HG03025 (cell line): ENCODE measurements around the gene POLR3A.

Experiments
- ATAC-seq: cut with Tn5 transposase; IDR thresholded peaks from one replicate; pipeline ENCODE4 v1.9.1; 2021; ENCODE audit warnings: mild to moderate bottlenecking, moderate library complexity; ENCODE audit not compliant: unreplicated experiment, low FRiP score

POLR3A gene

DNA sequence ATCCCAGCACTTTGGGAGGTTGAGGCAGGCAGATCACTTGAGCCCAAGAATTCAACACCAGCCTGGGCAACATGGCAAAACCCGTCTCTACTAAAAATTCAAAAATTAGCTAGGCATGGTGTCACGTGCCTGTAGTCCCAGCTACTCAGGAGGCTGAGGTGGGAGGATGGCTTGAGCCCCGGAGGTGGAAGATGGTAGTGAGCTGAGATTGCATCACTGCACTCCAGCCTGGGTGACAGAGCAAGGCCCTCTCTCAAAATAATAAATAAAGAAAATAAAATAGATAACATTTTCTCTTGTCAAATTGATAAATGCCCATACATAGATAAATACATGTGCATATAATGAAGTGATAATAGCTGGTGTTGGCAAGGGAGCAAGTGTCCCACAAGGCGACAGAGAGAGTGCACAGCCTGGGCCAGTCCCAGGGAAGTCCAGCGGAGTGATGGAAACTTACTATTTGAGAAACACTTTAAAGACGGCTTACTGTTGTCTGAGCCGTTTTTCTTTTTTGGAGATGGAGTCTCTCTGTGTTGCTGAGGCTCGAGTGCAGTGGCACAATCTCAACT lies 69.3 kb downstream of the POLR3A start:
- ATAC-seq, result no peak

DNA sequence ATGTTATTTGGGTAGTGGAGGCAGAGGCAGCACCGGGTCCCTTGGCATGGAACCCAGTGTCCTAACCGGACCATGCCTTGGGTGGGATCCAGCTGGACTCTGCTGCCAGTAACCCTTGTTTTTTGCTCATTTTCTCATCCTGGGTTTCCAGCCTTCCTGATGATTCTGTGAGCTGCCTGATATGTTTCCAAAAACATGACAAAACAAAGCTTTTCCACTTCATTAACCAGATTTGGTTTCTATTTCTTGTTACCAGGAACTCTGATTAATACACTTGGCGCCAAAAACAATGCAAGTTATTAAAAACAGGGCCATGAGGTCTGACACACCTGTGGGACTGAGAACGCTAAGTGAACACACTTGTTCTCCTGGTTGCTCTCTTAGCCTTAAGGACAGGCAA lies 69.9 kb downstream of the POLR3A start:
- no peak for ATAC-seq

DNA sequence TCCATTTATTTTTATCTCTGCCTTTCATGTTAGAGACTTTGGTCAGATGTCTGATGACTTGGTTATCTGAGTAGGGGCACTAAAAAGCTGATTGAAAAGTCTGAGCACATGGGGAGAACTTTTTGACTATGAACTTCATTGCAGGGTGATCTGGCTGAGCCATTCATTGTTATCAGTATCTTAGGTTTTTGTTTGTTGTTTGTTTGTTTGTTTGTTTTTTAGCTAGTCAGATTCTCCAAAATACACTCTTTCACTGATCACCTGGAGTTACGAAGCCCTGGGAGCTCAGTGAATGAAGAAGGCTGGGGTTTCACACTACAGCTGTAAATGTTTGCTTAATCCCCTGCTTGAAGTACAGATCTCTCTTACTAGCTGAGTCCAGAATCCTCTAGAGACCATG lies 74.2 kb downstream of the POLR3A start:
- ATAC-seq, result no peak

DNA sequence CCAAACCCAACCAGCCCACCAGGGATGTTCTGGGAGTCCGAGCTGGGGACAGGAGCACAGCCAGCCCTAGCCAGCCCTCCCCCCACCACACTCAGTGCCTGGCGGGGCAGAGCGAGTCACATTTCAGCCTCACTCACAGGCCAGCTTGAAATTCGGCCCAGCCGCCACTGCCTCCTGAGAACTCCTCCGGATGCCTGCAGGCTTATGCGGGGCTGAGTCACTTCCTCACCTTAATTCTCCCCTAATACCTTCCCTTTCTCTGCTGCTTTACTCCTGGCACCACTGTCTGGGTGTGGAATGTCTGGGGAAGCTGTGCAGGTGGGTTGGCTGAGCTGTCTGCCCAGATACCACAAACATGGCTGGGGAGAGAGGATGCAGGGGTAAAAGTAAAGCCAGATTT lies 80.1 kb downstream of the POLR3A start:
- no peak for ATAC-seq

DNA sequence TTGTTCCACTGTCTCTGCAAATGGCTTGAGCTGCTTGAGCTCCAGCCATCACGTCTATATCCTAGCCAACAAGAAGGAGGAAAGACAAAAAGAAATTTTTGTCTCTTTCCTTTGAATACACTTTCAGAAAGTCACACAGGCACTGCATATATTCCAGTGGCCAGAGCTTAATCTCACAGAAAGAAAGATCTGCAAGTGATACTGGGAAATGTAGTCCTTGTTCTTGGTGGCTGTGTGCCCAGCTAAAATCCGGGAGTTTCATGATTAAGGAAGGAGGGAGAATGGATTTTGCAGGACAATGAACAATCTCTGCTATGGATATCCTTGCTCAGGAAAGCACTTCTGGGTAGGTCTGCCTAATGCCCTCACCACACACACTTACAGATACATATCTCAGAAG lies 83.2 kb downstream of the POLR3A start:
- ATAC-seq, result no peak

DNA sequence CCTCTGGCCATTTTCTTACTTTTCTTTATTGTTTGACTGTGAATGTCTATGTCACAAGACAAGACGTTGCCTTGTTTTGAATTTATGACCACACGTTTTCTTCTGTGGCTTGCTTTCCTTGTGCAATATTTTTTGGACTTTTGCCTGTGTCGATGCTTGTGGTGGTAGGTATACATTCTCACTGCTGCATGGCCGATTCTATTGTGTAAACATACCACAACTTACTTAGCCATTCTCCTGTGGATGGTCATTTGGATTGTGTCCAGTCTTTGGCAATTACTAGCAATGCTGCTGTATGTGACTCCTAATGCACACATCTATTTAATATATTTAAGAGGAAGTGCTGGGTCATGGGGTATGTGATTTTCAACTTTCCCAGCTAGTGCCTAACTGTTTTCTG lies 84.8 kb downstream of the POLR3A start:
- no peak for ATAC-seq

DNA sequence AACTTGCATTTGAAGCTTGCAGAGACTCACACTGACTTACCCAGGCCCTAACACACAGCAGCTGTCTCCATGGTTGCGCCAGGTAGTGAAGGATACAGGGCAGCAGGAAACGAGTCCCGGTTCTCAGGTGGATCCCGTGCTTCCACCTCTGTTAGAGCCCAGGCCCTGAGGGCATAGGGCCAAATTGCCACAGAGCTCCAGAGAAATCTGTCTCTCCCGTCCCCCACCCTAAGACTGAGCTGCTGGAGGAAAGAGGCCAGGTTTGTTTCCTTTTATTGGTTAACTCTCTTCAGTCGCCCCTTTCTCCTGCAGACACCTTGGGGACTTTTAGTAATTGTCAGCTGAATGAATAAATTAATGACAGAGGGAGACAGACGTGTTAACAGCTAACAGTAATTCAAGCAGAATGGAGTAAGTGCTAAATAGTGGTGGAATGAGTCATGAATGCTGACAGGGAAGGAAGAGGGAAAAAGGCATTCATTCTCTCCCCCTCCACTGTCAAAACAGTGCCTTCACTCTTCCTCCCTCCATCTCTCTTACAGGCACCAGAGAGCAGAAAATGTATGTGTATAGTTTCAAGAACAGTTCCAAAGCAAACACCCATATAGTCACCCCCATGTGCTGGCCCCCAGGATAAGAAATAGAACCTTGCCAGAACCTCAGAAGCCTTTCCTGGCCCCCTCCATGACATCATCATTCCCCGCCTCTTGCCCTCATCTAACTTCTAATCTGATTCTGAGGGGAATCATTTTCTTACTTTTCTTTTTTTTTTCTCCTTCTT lies 86.0 kb downstream of the POLR3A start:
- ATAC-seq, result no peak

DNA sequence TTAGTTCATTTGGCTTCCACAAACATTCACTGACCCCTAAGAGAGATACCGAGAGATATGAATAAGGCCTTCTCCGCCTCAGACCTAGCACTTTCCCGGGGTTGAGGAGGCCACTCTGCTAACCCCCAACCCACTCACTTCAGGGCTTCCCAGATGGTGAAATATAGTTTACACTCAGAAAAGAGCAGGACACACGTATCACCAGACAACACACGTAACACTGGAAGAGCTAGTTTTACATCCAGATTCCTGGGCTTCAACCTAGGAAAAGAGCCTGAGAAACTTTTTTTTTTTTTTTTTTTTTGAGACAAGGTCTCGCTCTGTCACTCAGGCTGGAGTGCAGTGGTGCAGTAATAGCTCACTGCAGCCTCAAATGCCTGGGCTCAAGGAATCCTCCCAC lies 87.5 kb downstream of the POLR3A start:
- no peak for ATAC-seq

DNA sequence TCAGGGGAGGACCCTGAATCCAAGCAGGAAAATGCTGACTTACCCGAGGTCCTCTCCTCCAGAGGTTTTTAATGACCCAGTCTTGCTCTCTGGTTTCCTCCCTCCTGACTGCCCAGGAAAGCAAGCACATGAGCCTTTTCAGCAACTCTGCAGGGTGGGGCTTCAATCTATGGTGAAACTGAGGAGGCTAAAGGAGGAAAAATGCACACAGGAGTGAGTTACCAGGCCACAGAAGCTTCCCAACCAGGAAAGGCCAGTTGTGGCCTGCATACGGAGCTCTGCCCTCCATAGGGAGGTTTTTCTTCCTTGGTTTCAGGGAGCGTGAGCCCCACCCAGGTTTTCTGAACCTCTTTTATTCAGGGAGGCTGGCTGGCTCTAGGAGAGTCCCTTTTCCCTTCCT lies 88.7 kb downstream of the POLR3A start:
- no peak for ATAC-seq

DNA sequence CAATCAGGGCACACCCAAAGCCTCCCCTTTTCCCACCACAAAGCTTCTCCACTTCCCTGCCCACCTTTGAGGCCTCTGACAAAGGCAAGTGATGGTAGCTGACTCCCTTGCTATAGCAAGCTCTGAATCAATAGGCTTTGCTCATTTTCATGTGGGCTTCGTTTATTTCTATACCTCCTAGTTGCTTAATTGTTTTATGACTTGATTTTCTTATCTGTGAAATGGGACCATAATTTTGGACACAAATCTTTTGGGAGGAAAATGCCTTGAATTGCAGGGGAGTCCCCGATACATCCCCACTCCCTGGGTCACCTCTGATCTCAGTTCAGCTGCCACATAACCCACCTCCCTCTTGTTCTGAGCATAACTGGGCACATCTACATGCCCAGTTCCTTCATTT lies 89.1 kb downstream of the POLR3A start:
- no peak for ATAC-seq

DNA sequence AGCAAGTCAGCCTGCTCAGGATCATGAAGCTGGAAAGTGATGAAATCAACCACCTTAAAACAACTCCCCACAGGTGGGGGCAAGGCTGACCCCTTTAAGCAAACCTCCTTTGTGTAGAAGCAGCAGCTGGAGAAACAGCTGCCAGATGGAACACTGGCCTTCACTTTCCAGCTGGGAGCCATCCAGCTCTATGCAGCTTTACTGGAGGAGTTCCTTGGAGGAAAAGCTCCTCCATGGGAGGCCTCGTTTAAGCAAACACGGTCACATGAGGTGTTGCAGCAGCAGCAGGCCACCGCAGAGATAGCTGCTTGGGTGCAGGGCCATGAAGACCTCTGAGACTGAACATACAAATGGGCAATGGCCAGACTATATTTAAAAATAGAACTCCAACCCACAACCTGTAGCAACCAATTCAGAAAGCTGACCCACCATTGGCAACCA lies 89.7 kb downstream of the POLR3A start:
- ATAC-seq, result no peak

DNA sequence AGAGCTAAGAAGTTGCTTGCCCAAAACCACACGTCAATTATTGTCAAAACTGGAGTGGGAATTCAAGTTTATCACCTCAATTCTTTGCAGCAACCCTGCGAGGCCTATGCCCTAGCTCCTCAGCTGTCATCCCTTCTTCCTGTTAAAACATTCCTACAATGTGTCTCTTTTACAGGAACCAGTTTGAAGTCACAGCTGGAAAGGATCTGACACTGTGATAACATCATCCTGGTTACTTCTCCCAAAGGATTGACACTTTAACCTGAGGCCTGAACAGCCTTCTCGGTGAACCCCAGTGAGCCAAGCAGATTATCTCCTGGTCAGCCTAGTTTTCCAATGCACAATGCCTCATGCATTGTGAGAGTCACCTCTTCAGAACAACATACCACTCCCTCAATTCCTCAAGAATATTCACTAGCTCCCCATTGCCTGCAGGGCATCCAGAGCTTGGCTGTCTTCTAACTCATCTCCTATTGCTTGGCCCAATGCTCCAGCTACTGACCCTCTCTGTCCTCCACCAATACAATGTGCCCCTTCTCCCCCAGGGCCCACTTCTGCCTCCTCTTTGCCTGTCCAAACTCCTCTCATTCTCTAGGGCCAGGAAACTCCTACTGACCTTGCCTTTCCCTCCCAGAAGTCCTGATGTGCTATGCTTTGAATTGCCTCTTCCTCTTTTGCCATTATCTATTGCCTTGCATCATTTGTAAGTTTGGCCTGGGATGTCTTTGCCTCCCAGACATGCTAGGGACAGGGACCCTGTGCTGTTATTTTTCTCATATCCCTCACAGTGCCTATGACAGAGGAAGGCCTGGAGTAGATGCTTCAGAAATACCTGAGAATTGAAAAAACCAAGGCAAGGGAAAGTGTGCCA lies 92.4 kb downstream of the POLR3A start:
- no peak for ATAC-seq

DNA sequence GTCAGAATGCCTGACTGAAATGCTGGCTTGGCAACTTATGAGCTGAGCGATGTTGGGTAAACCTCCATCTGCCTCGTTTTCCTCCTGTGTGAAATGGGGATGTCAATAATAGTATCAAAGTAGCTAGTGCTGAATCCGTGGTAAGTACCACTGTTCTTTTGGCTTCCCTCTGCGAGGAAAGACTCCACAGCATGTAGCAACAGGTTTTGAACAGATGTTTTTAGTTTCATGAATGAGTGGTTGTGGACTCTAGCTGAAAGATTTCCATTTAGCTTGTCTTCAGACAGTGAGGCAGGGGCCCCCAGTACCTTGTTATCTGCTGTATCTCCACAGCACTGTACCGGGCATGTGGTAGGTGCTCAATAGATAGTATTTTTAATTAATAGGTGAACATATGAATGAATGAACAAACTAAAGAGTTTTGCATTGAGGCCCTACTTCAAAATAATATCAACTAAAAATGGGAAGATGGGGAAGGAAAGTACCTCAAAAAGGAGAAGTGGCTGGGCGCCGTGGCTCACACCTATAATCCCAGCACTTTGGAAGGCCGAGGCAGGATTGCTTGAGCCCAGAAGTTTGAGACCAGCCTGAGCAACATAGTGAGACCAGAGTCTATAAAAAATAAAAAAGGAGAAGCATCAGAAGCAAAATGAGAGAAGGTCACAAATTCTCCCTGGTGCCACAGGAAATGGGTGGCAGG lies 97.1 kb downstream of the POLR3A start:
- no peak for ATAC-seq

DNA sequence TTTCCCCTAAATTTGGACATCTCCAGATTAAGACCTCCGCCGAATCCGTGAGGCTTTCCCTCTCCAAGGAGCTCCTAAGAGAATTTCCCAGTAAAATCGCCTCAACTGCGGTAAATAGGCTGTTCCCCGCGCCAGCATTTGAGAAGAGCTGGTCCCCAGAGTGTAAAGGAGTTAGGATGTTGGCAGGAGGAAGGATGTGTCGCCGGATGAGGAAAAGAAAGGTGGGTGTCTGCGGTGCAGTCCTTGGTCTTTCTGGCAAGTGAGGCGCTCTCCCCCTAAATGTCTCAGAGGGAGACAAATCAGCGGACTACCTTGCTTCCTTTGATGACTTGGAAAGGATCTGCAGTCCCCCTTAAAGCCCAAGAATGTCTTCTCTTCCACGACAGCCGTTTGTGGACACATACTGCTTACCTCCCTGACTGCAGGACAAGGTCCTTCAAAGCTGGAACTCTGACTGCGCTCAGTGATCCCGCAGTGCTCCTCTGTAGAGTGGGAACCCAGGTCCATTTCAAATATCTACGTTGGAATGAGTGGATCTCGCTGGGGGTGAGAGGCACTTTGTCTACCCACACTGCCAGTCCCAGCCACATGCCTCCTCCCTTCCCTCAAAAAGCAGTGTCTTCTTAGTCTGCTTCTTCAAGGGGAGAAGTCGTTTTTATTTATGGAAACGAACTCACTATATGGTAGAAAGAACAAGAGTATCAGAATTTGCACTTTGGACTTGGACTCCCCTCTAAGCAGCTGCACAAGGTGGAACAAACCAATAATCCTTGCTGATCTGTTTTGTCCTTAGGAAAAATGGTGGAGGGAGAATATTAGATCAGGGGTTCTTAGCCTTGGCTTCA lies 101.7 kb downstream of the POLR3A start:
- ATAC-seq, result no peak

DNA sequence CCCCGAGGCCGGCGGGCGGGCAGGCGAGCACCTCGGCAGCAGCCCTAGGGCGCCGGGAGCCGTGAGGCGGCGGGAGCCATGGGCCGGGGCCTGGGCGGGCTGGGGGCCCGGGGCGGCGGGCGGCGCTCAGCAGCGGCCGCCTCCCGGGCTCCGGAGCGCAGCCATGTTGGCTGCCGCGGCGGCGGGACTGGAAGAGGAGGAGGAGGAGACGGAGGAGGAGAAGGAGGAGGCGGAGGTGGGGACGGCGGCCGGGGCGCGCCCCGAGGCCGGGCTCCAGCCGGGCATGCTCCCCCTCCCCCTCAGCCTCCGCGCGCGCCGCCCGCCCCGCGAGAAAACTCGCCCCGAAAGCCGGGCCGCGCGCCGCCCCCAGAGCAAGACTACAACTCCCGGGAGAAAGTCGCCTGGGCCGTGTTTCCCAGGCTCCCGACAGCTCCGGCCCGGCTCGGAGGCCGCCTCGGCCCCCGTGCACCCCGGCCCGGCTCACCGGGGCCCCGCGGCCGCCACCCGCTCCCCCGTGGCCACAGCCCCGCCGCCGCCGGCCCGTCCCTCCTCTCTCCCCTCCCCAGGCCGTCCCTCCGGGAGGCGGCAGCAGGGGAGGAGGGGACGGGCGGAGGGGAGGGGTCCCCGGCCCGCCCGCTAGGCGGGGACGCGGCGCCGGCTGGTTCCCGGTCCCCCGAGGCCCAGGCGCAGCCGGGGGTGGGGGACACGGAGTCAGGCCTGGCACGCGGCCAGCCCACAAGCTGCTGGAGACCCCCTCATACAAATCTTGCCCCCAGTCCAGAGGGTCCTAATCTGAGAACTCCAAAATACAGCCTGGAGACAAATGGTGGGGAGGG lies 102.5 kb downstream of the POLR3A start, which contains the start of gene DLG5:
DLG5 (minus strand) TSS at position 190 of the 836 bp plus-strand sequence. CDS start 235 bp downstream, outside the sequence.
- no peak for ATAC-seq

DNA sequence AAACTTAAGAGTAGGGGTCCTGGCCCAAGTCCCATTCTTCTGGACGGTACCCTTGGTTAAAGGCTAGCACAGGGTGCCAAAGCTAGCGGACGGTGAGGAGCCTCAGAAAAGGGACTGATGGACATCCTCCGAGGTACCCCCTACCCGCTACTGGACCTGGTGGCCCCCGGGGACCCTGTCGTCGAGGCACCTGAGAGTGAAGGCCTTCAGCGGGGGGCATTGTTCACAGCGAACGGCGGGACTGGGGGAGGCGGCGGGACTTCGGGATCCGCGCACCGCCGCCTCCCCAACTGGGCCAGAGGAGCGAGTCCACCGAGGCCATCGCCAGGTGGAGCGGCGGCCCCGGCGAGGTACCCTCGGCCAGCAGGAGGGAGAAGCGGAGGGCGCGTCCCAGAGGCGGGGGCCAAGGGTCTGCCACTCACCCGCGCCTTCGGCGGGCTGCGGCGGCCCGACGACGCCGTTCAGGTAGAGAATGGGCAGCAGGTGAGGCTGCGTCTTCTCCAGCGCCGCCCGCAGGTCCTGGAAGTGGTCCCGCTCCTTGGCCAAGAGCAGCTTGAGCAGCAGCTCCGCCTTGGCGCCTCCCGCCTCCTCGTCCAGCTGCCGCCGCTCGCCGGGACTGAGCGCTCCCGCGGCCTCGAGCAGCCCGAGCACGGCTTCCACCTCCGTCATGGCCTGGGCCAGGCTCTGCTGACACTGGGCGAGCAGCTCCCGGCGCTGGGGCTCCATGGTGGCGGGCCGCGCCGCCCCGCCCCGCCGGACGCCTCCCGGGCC lies 103.3 kb downstream of the POLR3A start:
- no peak for ATAC-seq

DNA sequence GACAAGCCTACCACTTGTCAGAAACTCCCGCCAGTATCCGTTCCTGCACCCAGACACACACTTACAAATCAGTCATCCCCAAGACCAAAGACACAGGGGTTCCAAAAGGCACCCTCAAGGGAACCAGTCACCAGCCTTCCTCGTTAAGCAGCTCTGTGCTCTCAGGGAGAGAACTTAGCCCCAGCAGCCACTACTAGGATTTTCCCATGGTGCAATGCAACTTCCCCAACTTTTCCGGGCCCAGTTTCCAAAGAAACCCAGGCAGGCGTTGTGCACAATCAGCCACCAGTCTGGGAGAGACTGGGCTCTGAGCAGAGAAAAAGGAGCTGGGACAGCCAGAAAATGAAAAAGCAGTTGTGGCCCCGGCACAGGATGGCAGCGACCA lies 103.9 kb downstream of the POLR3A start:
- no peak for ATAC-seq

DNA sequence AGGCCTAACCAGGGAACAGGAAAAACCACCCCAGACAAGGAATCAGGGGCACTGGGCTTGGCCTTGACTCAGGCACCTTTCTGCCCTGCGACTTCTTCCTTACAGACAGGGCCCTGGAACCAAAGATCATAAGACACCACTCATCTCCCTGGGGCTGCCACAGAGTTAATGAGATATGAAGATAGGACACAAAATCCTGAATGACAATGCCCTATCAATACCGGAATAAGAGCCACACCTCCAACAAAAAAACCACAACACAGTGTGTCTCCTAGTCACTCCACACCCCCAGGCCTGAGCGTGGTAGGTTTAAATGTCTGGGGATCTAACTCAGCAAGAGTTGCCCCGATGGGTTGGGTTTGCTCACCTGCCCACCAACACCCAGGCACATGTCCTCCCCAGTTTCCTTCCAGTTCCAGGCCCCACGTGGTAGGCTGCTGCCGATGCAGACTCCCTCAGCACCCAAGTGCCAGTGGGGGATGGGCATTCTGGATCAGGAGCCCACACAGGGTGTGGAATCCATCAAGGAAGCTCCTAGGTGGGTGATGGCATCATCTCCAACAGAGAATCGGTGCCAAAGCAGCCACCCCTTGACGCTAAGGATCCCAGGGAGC lies 106.6 kb downstream of the POLR3A start:
- no peak for ATAC-seq
